ENCODE data around the gene CD58. TPM values are rescaled to one million over a fixed set of nuclear protein-coding genes. Genes with fewer than 3 reads are reported as not detected.
"Not testable (repeated sequence)": the region's sequence is repeated elsewhere in the genome, so short reads cannot be mapped to it uniquely, and the experiment has no call there.

The CD58 gene
- polyA plus RNA-seq, 2 donors = 21.2 to 25.3 TPM

GRCh38 chr1:116595065-116595840 lies 24.4 kb upstream of the CD58 start:
- H3K4me1 ChIP-seq (ENCODE audit: control insufficient read depth in 2 of 2, insufficient read depth in 2 of 2, low read length in 1 of 2); H3K27me3 ChIP-seq (ENCODE audit: control insufficient read depth in 1 of 2, insufficient read depth in 2 of 2, low read length in 2 of 2); H3K4me3 ChIP-seq (ENCODE audit: low read depth in 1 of 2, low read length in 2 of 2); H3K9me3 ChIP-seq (ENCODE audit: control insufficient read depth in 2 of 2, insufficient read depth in 1 of 2, low read depth in 1 of 2, low read length in 1 of 2); H3K27ac ChIP-seq (ENCODE audit: low read depth in 2 of 2, low read length in 1 of 2); H3K36me3 ChIP-seq (ENCODE audit: control insufficient read depth in 2 of 2, insufficient read depth in 2 of 2, low read length in 1 of 2): not testable (repeated sequence)
- 64 to 72% methylated on average over 4 of the region's 4 CpGs for WGBS, 2 donors

DNA sequence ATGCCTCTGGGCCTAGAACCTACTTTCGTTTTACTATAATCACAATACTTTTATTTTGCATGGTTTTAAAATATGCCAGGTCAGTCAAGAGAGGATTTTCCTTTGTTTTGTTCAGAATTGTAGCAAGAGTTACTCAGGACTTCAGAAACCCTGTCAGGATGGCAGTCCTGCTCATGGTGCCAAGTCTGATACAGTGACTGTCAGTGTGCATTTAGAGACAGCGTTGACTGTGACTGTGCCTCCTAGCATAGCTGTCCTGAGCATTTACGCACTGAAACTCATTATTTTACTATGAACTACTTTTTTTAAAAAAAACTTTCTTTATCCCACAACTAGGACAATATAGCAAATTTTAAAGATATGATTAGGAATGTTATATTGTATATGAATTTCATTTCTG lies 23.2 kb upstream of the CD58 start:
- not testable (repeated sequence) for H3K4me3 ChIP-seq (ENCODE audit: low read depth in 1 of 2, low read length in 2 of 2); H3K4me1 ChIP-seq (ENCODE audit: control insufficient read depth in 2 of 2, insufficient read depth in 2 of 2, low read length in 1 of 2); H3K36me3 ChIP-seq (ENCODE audit: control insufficient read depth in 2 of 2, insufficient read depth in 2 of 2, low read length in 1 of 2); H3K27me3 ChIP-seq (ENCODE audit: control insufficient read depth in 1 of 2, insufficient read depth in 2 of 2, low read length in 2 of 2); H3K27ac ChIP-seq (ENCODE audit: low read depth in 2 of 2, low read length in 1 of 2); H3K9me3 ChIP-seq (ENCODE audit: control insufficient read depth in 2 of 2, insufficient read depth in 1 of 2, low read depth in 1 of 2, low read length in 1 of 2)
- 92 to 94% methylated on average over 3 of the region's 3 CpGs for WGBS, 2 donors

DNA sequence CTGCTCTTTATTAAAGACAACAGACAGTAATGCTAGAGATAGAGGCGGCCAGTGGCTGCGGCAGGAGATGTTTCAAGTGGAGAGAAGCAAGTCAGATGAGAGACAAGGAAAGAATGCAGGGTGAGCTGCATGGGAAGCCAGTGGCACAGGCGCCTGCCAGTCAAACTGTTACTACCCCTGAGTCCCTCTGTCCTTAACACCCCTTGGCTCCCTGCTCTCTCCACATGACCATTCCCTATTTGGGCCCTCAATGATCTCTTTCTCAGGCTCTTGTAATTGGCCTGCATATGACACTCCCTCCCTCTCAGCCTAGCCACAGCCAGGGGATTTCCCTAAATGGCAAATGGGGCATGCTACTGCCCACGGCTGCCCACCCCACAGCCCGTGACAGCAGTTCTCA lies 22.6 kb upstream of the CD58 start:
- 87 to 93% methylated on average over 3 to 4 of the region's 5 CpGs for WGBS, 2 donors
- H3K9me3 ChIP-seq (ENCODE audit: control insufficient read depth in 2 of 2, insufficient read depth in 1 of 2, low read depth in 1 of 2, low read length in 1 of 2); H3K4me3 ChIP-seq (ENCODE audit: low read depth in 1 of 2, low read length in 2 of 2); H3K36me3 ChIP-seq (ENCODE audit: control insufficient read depth in 2 of 2, insufficient read depth in 2 of 2, low read length in 1 of 2); H3K4me1 ChIP-seq (ENCODE audit: control insufficient read depth in 2 of 2, insufficient read depth in 2 of 2, low read length in 1 of 2); H3K27ac ChIP-seq (ENCODE audit: low read depth in 2 of 2, low read length in 1 of 2); H3K27me3 ChIP-seq (ENCODE audit: control insufficient read depth in 1 of 2, insufficient read depth in 2 of 2, low read length in 2 of 2): not testable (repeated sequence)

- H3K27ac ChIP-seq (ENCODE audit: low read depth in 2 of 2, low read length in 1 of 2) = peak overlapping the region in 1 of 2 donors; percentile 73
- not testable (repeated sequence) for H3K36me3 ChIP-seq (ENCODE audit: control insufficient read depth in 2 of 2, insufficient read depth in 2 of 2, low read length in 1 of 2); H3K4me3 ChIP-seq (ENCODE audit: low read depth in 1 of 2, low read length in 2 of 2); H3K27me3 ChIP-seq (ENCODE audit: control insufficient read depth in 1 of 2, insufficient read depth in 2 of 2, low read length in 2 of 2); H3K9me3 ChIP-seq (ENCODE audit: control insufficient read depth in 2 of 2, insufficient read depth in 1 of 2, low read depth in 1 of 2, low read length in 1 of 2); H3K4me1 ChIP-seq (ENCODE audit: control insufficient read depth in 2 of 2, insufficient read depth in 2 of 2, low read length in 1 of 2)
- 75 to 83% methylated on average over 7 of the region's 7 CpGs for WGBS, 2 donors
Observed at GRCh38 chr1:116591951-116592605, 21.3 kb upstream of the CD58 start.

DNA sequence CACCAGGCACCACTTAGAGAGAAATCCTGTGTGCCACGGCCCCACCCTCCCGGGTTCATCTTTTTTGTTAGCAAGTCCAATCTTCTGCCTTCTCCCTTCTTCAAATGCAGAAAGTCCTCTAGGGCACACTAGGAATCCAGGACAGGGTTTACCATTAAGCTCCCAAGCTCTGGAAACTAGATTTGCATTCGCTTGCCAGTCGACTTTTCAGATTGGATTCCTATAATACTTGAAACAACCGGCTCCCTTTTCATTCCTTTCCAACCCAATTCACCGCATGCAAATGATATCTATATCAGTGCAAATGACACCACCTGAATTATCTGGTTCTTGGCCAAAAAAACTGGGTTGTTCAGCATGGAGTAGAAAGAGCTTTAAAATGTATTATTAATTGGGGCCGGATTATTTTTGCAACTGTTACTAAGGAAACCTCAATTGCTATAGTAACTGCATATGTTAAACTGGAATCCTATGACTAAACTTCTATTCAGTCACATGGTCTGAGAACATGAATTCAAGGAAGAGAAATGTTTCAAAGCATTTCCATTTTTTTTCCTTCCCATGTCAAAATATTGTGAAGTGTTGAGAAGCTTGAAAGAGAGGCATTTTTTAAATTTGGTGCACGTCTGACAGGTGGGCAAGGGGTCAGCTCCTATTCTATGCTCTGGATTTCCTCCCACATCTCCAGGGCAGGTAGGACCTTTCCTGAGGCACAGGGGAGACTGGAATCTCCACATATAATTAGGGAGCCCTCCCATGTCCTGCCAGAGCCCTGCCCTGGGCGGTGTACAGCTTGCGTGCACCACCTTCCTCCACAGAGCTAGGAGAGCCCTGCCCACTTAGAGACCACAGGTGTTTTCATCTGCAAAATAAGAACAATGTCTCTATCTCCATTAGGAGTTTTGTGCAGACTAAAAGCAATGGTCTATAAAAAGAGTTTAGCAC lies 20.5 kb upstream of the CD58 start:
- not testable (repeated sequence) for H3K27ac ChIP-seq (ENCODE audit: low read depth in 2 of 2, low read length in 1 of 2); H3K27me3 ChIP-seq (ENCODE audit: control insufficient read depth in 1 of 2, insufficient read depth in 2 of 2, low read length in 2 of 2); H3K4me1 ChIP-seq (ENCODE audit: control insufficient read depth in 2 of 2, insufficient read depth in 2 of 2, low read length in 1 of 2); H3K36me3 ChIP-seq (ENCODE audit: control insufficient read depth in 2 of 2, insufficient read depth in 2 of 2, low read length in 1 of 2); H3K9me3 ChIP-seq (ENCODE audit: control insufficient read depth in 2 of 2, insufficient read depth in 1 of 2, low read depth in 1 of 2, low read length in 1 of 2); H3K4me3 ChIP-seq (ENCODE audit: low read depth in 1 of 2, low read length in 2 of 2)
- 33 to 69% methylated on average over 4 to 5 of the region's 10 CpGs for WGBS, 2 donors

- not testable (repeated sequence) for H3K27ac ChIP-seq (ENCODE audit: low read depth in 2 of 2, low read length in 1 of 2); H3K4me1 ChIP-seq (ENCODE audit: control insufficient read depth in 2 of 2, insufficient read depth in 2 of 2, low read length in 1 of 2); H3K27me3 ChIP-seq (ENCODE audit: control insufficient read depth in 1 of 2, insufficient read depth in 2 of 2, low read length in 2 of 2); H3K36me3 ChIP-seq (ENCODE audit: control insufficient read depth in 2 of 2, insufficient read depth in 2 of 2, low read length in 1 of 2); H3K4me3 ChIP-seq (ENCODE audit: low read depth in 1 of 2, low read length in 2 of 2); H3K9me3 ChIP-seq (ENCODE audit: control insufficient read depth in 2 of 2, insufficient read depth in 1 of 2, low read depth in 1 of 2, low read length in 1 of 2)
- WGBS, 2 donors = 78 to 79% methylated on average over 6 of the region's 6 CpGs
Observed at GRCh38 chr1:116590359-116591005, 19.7 kb upstream of the CD58 start.

DNA sequence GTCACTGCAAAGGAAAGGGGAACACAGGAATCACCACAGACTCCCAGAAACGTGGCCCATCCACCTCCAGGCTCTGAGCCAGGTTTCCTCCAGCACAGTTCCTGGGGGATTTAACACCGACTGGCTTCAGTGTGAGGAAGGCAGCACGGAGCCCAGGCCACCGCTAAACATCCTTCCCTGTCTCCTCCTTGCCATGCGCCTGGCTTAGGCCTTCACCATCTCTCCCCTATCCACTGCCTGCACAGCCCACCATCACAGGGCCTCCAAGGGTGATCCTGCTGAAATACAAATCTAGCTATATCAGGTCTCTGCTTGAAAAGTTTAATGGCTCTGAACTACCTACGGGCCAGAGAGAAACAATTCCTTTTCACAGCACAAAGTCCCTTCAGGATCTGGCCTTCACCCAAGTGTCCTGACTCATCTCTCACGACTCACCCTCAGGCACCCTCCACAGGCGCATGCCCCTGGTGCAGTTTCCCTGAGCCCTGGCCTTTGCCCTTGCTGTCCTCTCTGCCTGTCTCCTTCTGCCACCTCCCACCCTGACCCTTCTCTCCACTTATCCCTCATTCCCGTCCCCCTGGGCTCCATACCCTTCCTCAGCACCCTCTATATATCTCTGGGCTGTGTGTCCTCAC lies 18.4 kb upstream of the CD58 start:
- H3K27me3 ChIP-seq (ENCODE audit: control insufficient read depth in 1 of 2, insufficient read depth in 2 of 2, low read length in 2 of 2); H3K4me1 ChIP-seq (ENCODE audit: control insufficient read depth in 2 of 2, insufficient read depth in 2 of 2, low read length in 1 of 2); H3K27ac ChIP-seq (ENCODE audit: low read depth in 2 of 2, low read length in 1 of 2); H3K9me3 ChIP-seq (ENCODE audit: control insufficient read depth in 2 of 2, insufficient read depth in 1 of 2, low read depth in 1 of 2, low read length in 1 of 2); H3K4me3 ChIP-seq (ENCODE audit: low read depth in 1 of 2, low read length in 2 of 2): not testable (repeated sequence)
- WGBS, 2 donors = 41 to 52% methylated on average over 9 of the region's 9 CpGs
- peaks cover 0 to 10% of the 10 kb centered on the region in 2 donors for H3K36me3 ChIP-seq (ENCODE audit: control insufficient read depth in 2 of 2, insufficient read depth in 2 of 2, low read length in 1 of 2)

DNA sequence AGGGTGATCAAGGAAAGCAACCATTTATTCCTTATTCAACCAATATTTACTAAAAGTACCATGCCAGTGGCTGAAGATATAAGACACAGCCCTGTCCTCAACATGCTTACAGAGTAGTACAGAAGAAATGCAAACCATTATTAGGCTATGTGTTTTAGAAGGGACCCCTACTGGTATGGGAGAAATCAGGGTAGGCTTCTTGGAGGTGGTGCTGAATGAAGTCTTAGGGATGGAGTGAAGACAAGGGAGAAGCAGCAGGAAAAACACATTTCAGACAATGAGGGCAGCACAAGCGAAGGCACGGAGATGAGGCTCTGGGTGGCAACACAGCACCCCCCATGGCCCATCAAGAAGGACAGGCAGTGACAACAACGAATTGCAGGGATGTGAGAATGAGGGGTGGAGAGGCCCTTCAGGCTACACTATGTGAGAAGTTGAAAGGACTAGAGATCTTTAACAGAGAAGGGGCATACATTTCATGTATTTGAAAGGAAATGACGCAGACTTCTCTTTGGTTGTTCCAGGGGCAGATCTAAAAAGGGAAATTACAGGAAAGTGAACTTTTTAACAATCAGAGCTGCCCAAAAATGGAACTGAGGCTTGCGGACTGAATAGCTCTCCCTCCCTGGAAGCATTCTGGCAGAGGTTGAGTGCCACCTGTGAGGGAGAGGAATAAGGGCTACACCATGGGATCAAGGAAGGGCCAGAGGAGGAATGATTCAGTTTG lies 16.8 kb upstream of the CD58 start:
- Histone ChIP-seq H3K27me3 (ENCODE audit: control insufficient read depth in 1 of 2, insufficient read depth in 2 of 2, low read length in 2 of 2) (no peaks in the 10 kb centered on the region), H3K9me3 (ENCODE audit: control insufficient read depth in 2 of 2, insufficient read depth in 1 of 2, low read depth in 1 of 2, low read length in 1 of 2) (no peaks in the 10 kb centered on the region), H3K4me1 (ENCODE audit: control insufficient read depth in 2 of 2, insufficient read depth in 2 of 2, low read length in 1 of 2) (peaks cover 0 to 2% of the 10 kb centered on the region in 2 donors), H3K36me3 (ENCODE audit: control insufficient read depth in 2 of 2, insufficient read depth in 2 of 2, low read length in 1 of 2) (peaks cover 2 to 12% of the 10 kb centered on the region in 2 donors), H3K4me3 (ENCODE audit: low read depth in 1 of 2, low read length in 2 of 2) (no peak overlapping the region), H3K27ac (ENCODE audit: low read depth in 2 of 2, low read length in 1 of 2) (no peak overlapping the region)
- 66 to 68% methylated on average over 5 of the region's 5 CpGs for WGBS, 2 donors

All from esophagus (tissue), 2 donors.